Type B pancreatic cell (in vitro differentiated cells): ENCODE results near the gene RRBP1. TPM values are rescaled to one million over a fixed set of nuclear protein-coding genes. Genes with fewer than 3 reads are reported as not detected.
A peak's percentile ranks its signal among the peaks of the same experiment; 100 is the strongest.

Experiments
- DNase-seq: peaks from one replicate; pipeline ENCODE4 v3.0.0; 2021; ENCODE audit warnings: mixed read lengths; ENCODE audit not compliant: unreplicated experiment; ENCODE audit errors: extremely low spot score
- H3K27ac Mint-ChIP-seq: 2 replicates; pipeline ENCODE4 v1.8.0; 2021; ENCODE audit warnings: mild to moderate bottlenecking, mixed read lengths
- H3K27me3 Mint-ChIP-seq: 2 replicates; pipeline ENCODE4 v1.8.0; 2021; ENCODE audit warnings: mixed read lengths
- H3K36me3 Mint-ChIP-seq: 2 replicates; pipeline ENCODE4 v1.8.0; 2021; ENCODE audit warnings: mixed read lengths
- H3K4me1 Mint-ChIP-seq: one replicate; pipeline ENCODE4 v1.8.0; 2021; ENCODE audit warnings: mixed read lengths; ENCODE audit not compliant: unreplicated experiment
- H3K4me3 Mint-ChIP-seq: 2 replicates; pipeline ENCODE4 v1.8.0; 2021; ENCODE audit warnings: mild to moderate bottlenecking, mixed read lengths
- H3K9me3 Mint-ChIP-seq: 2 replicates; pipeline ENCODE4 v1.8.0; 2021; ENCODE audit warnings: mixed read lengths
- total RNA-seq: library from RNA; stranded (reverse); gene quantifications from 2 replicates; pipeline ENCODE4 v1.2.1, GENCODE V29; 2021; ENCODE audit warnings: low replicate concordance
- TF ChIP-seq, protein P1 (sequence below): fragments of 200-600 bp; sonication (generic); conservative IDR thresholded peaks from 2 replicates; pipeline ENCODE4 v1.5.0; 2021; ENCODE audit warnings: antibody characterized with exemption, mild to moderate bottlenecking

The RRBP1 gene
- total RNA-seq, 1 donor from 2014 or later: 161 TPM

DNA sequence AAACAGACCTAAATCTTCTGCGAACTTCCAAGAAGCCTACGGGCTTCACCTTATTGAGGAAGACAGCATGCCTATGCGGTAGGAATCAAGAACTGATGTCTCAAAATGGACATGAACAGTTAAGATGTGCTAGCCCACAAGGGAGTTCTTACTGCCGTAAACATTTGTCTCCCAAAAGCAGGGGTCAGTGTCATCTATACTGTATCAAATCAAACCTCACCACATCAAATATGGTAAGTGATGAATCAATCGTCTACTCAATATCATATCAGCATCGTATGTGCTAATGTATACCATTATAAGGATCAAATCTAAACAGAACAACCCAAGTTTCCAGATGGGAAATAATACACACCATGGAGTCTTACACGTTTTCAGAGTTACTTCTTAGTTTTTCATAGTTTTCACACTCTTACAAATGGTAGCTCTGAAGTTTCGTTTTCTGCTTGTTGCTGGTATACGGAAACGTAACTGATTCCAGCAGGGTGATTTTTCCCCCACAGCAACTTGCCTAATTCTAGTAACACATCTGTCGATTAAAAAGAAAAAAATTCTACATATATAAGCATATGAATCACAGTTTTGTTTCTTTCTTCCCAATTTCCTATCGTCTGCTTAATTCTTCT is 12.6 kb downstream of the RRBP1 start:
- peaks cover 8% of the 10 kb centered on the region for H3K4me1 Mint-ChIP-seq
- no peaks in the 10 kb centered on the region for H3K9me3 Mint-ChIP-seq
- H3K27ac Mint-ChIP-seq: no peak overlapping the region
- TF ChIP-seq, protein P1, sequence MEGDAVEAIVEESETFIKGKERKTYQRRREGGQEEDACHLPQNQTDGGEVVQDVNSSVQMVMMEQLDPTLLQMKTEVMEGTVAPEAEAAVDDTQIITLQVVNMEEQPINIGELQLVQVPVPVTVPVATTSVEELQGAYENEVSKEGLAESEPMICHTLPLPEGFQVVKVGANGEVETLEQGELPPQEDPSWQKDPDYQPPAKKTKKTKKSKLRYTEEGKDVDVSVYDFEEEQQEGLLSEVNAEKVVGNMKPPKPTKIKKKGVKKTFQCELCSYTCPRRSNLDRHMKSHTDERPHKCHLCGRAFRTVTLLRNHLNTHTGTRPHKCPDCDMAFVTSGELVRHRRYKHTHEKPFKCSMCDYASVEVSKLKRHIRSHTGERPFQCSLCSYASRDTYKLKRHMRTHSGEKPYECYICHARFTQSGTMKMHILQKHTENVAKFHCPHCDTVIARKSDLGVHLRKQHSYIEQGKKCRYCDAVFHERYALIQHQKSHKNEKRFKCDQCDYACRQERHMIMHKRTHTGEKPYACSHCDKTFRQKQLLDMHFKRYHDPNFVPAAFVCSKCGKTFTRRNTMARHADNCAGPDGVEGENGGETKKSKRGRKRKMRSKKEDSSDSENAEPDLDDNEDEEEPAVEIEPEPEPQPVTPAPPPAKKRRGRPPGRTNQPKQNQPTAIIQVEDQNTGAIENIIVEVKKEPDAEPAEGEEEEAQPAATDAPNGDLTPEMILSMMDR: no peak
- peaks cover 28% of the 10 kb centered on the region for H3K36me3 Mint-ChIP-seq
- DNase-seq: no peak
- no peak overlapping the region for H3K4me3 Mint-ChIP-seq
- no peaks in the 10 kb centered on the region for H3K27me3 Mint-ChIP-seq

DNA sequence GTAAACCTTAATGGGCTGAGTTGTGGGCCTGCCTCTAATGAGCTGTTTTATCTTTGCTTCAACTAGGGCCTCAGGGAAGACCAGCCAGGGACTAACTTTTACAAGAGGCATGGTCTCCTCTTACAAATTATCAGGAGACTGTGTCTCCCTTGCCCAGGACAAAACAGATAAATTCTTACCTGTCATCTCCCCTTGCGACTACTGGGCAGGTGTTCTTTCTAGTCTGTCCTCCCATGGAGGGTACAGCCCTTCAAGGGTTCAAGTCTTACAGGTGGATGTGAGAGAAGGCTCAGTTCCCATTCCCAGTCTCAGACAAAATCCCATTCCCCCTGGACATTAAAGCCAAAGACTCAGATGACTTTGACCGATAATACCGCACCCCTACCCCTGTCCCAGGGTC is 13.6 kb downstream of the RRBP1 start:
- Mint-ChIP-seq H3K27ac (peak overlapping the region; percentile 12), H3K4me1 (peaks cover 17% of the 10 kb centered on the region), H3K9me3 (no peaks in the 10 kb centered on the region), H3K27me3 (no peaks in the 10 kb centered on the region), H3K4me3 (no peak overlapping the region), H3K36me3 (peaks cover 33% of the 10 kb centered on the region)
- no peak for DNase-seq
- TF ChIP-seq, protein P1: no peak

DNA sequence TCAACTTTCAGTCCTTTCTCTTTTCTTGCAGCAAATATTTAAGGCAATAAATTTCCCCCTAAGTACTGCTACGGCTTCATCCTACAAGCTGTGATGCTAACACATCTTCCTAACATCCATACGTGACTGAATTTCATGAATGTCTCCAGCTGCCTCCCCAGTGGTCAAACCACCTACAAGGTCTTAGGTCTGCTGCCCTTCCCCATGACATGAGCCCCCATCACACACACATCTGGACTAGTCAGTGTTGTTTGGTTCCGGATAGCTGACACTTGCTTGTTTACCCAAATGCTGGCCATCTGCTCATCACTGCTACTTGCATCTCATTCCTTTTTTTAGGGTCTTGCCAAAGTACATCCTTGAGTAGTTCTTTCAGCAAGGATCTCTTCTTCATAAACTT is 14.6 kb downstream of the RRBP1 start:
- TF ChIP-seq, protein P1: no peak
- Mint-ChIP-seq H3K27ac (peak overlapping the region; percentile 29), H3K4me1 (peaks cover 16% of the 10 kb centered on the region), H3K4me3 (no peak overlapping the region), H3K36me3 (peaks cover 29% of the 10 kb centered on the region), H3K9me3 (no peaks in the 10 kb centered on the region), H3K27me3 (no peaks in the 10 kb centered on the region)
- DNase-seq: no peak

DNA sequence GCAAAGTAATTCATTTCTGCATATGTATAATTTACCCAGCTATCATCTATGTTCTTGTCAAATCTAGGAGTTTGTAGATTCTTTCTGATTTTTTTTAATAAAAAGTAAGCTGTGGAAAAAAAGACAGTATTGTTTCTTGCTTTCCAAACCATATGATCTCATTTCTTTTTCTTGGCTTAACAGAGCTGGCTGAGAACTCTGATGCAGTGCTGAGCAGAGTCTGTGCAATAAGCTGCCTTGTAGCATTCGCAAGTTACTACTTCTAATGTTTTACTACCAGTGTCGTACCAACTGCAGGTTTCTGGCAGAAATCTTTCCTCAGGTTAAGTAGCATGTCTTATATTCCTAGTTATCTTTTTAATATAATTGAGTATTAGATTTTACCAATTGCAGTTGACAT is 15.6 kb downstream of the RRBP1 start:
- no peaks in the 10 kb centered on the region for H3K27me3 Mint-ChIP-seq
- TF ChIP-seq, protein P1: no peak
- H3K4me3 Mint-ChIP-seq: no peak overlapping the region
- no peak for DNase-seq
- H3K27ac Mint-ChIP-seq: no peak overlapping the region
- H3K4me1 Mint-ChIP-seq: peaks cover 25% of the 10 kb centered on the region
- peaks cover 4% of the 10 kb centered on the region for H3K9me3 Mint-ChIP-seq
- H3K36me3 Mint-ChIP-seq: peaks cover 37% of the 10 kb centered on the region

DNA sequence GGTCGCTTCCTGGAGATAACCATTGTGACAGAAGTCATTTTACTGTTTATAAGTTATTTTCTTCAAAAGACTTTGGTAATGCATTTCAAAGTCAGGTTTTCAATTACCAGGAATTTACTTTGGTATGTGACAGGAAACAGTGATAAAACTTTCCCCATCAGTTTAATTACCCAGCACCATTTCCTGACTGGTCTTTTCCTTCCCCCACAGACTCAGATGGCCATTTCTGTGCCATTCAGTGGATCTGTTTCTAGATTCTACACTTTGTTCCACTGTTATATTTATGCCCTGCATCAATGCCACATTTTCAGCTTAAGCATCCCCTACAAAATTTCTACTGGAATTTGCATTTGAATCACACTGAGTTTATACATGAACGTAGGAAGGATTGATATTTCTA is 16.3 kb downstream of the RRBP1 start:
- H3K27me3 Mint-ChIP-seq: no peaks in the 10 kb centered on the region
- H3K4me1 Mint-ChIP-seq: peaks cover 32% of the 10 kb centered on the region
- DNase-seq: no peak
- H3K36me3 Mint-ChIP-seq: peaks cover 33% of the 10 kb centered on the region
- no peak overlapping the region for H3K27ac Mint-ChIP-seq
- peaks cover 4% of the 10 kb centered on the region for H3K9me3 Mint-ChIP-seq
- TF ChIP-seq, protein P1: no peak
- H3K4me3 Mint-ChIP-seq: no peak overlapping the region
